Loucy (cell line): ENCODE results near the gene RHAG.
"Not testable (repeated sequence)": the region's sequence is repeated elsewhere in the genome, so short reads cannot be mapped to it uniquely, and the experiment has no call there.

ENCODE experiments used
- H2AFZ ChIP-seq: fragments of 200-600 bp; sonication (generic); 2 replicates; pipeline ENCODE4 v1.6.0; 2016; ENCODE audit warnings: antibody characterized with exemption, mild to moderate bottlenecking, low read length, moderate library complexity
- H3F3A ChIP-seq: fragments of 200-600 bp; 2 replicates; pipeline ENCODE4 v1.6.0; 2016; ENCODE audit warnings: antibody characterized with exemption, low read depth, mild to moderate bottlenecking
- H3K27me3 ChIP-seq: fragments of 200-600 bp; sonication (generic); 2 replicates; pipeline ENCODE4 v1.6.1; 2014; ENCODE audit warnings: low read length, mild to moderate bottlenecking; ENCODE audit not compliant: insufficient read depth, poor library complexity, severe bottlenecking
- H3K36me3 ChIP-seq: fragments of 200-600 bp; sonication (generic); 2 replicates; pipeline ENCODE4 v1.6.1; 2016; ENCODE audit warnings: low read length; ENCODE audit not compliant: insufficient read depth
- H3K4me1 ChIP-seq: fragments of 200-600 bp; sonication (generic); 2 replicates; pipeline ENCODE4 v1.5.1; 2014; ENCODE audit warnings: low read length, mild to moderate bottlenecking; ENCODE audit not compliant: insufficient read depth, poor library complexity, severe bottlenecking
- H3K4me2 ChIP-seq: fragments of 200-600 bp; sonication (generic); 2 replicates; pipeline ENCODE4 v1.6.0; 2014; ENCODE audit warnings: antibody characterized with exemption, low read length, low read depth, mild to moderate bottlenecking; ENCODE audit not compliant: poor library complexity, severe bottlenecking
- H3K4me3 ChIP-seq: fragments of 200-600 bp; sonication (generic); 2 replicates; pipeline ENCODE4 v1.5.1; 2014; ENCODE audit warnings: low read length, mild to moderate bottlenecking, mixed read lengths; ENCODE audit not compliant: poor library complexity, severe bottlenecking
- H3K79me2 ChIP-seq: fragments of 200-600 bp; sonication (generic); 2 replicates; pipeline ENCODE4 v1.6.1; 2014; ENCODE audit warnings: low read length; ENCODE audit not compliant: insufficient read depth
- H3K9ac ChIP-seq: fragments of 200-600 bp; sonication (generic); 2 replicates; pipeline ENCODE4 v1.6.0; 2014; ENCODE audit warnings: mild to moderate bottlenecking, low read depth, low read length, moderate library complexity; ENCODE audit not compliant: poor library complexity, severe bottlenecking
- H3K9me2 ChIP-seq: fragments of 200-600 bp; sonication (generic); replicated peaks from 2 replicates; pipeline ENCODE4 v1.6.1; 2016; ENCODE audit warnings: low read depth, low read length, mixed read lengths
- H3K9me3 ChIP-seq: fragments of 200-600 bp; sonication (generic); 2 replicates; pipeline ENCODE4 v1.6.1; 2014; ENCODE audit warnings: mild to moderate bottlenecking, antibody characterized with exemption, low read length, low read depth; ENCODE audit not compliant: insufficient read depth
- H4K20me1 ChIP-seq: fragments of 200-600 bp; sonication (generic); 2 replicates; pipeline ENCODE4 v1.6.0; 2014; ENCODE audit warnings: antibody characterized with exemption, low read length, mild to moderate bottlenecking; ENCODE audit not compliant: insufficient read depth, poor library complexity, severe bottlenecking
- EZH2phosphoT487 ChIP-seq: fragments of 200-600 bp; IDR thresholded peaks from 2 replicates; pipeline ENCODE4 v1.6.1; 2018; ENCODE audit warnings: antibody characterized with exemption, mild to moderate bottlenecking, moderate library complexity, borderline replicate concordance
- TF ChIP-seq, protein P1 (sequence below): fragments of 200-600 bp; sonication (generic); conservative IDR thresholded peaks from 2 replicates; pipeline ENCODE4 v1.5.1; 2014; ENCODE audit warnings: mild to moderate bottlenecking, antibody characterized with exemption, low read length

RHAG gene

DNA sequence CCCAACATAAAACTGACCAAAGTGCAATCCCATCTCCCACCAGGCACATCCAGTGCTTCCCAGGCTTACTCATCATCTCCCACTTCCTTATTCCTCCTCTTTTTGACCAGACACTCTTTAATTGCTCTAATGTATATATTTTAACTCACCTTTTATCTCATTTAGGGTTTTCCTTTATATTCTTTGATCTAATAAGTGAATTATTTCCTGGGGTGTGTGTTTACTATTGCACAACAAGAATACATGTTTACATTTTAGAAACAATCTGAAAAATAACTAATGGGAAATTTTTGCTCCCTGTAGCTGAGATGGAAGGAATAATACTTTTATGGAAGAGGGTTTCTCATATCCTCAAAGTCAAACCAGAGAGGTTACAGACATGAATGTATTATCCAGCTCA is 18.4 kb downstream of the RHAG start:
- no peak overlapping the region for H3K4me2 ChIP-seq
- no peaks in the 10 kb centered on the region for H3K9me2 ChIP-seq
- H4K20me1 ChIP-seq: no peaks in the 10 kb centered on the region
- H3K79me2 ChIP-seq: no peaks in the 10 kb centered on the region
- no peaks in the 10 kb centered on the region for H3K27me3 ChIP-seq
- H3K4me3 ChIP-seq: no peak overlapping the region
- no peak overlapping the region for H3K9ac ChIP-seq
- no peaks in the 10 kb centered on the region for H3K9me3 ChIP-seq
- no peaks in the 10 kb centered on the region for H3K36me3 ChIP-seq
- H3F3A ChIP-seq: no peaks in the 10 kb centered on the region
- no peak overlapping the region for H2AFZ ChIP-seq
- TF ChIP-seq EZH2phosphoT487: no peak
- TF ChIP-seq, protein P1, sequence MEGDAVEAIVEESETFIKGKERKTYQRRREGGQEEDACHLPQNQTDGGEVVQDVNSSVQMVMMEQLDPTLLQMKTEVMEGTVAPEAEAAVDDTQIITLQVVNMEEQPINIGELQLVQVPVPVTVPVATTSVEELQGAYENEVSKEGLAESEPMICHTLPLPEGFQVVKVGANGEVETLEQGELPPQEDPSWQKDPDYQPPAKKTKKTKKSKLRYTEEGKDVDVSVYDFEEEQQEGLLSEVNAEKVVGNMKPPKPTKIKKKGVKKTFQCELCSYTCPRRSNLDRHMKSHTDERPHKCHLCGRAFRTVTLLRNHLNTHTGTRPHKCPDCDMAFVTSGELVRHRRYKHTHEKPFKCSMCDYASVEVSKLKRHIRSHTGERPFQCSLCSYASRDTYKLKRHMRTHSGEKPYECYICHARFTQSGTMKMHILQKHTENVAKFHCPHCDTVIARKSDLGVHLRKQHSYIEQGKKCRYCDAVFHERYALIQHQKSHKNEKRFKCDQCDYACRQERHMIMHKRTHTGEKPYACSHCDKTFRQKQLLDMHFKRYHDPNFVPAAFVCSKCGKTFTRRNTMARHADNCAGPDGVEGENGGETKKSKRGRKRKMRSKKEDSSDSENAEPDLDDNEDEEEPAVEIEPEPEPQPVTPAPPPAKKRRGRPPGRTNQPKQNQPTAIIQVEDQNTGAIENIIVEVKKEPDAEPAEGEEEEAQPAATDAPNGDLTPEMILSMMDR: no peak
- H3K4me1 ChIP-seq: no peaks in the 10 kb centered on the region

GRCh38 chr6:49614144-49614543 is 22.5 kb downstream of the RHAG start:
- H3K4me1 ChIP-seq, H3K79me2 ChIP-seq, H4K20me1 ChIP-seq, H3K36me3 ChIP-seq, H3K9me3 ChIP-seq, H3K27me3 ChIP-seq, H3K4me2 ChIP-seq, H2AFZ ChIP-seq, H3K4me3 ChIP-seq, H3F3A ChIP-seq, H3K9me2 ChIP-seq, H3K9ac ChIP-seq: not testable (repeated sequence)

DNA sequence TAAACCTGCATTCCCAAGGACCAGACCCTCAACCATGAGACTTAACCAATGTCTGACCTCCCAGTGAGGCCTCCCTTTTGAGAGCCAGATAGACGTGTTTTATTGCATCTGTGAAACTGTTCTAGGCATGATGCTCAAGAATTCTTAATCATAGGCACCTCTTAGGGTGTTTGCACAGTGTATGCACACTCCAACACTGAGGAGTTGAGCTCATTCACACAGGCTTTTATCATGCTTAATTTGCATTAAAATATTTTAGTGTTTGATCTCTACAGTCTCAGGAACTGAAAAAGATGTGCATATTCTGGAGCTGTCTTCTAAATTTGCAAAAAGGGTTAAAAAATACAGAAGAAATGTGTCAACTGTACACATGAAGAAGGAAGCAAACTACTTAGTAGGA is 27.4 kb downstream of the RHAG start:
- Histone ChIP-seq H3K9ac (no peak overlapping the region), H4K20me1 (no peaks in the 10 kb centered on the region), H3K4me3 (no peak overlapping the region), H3K36me3 (no peaks in the 10 kb centered on the region), H3K27me3 (no peaks in the 10 kb centered on the region), H3F3A (no peaks in the 10 kb centered on the region), H3K79me2 (no peaks in the 10 kb centered on the region), H3K9me3 (no peaks in the 10 kb centered on the region), H3K4me1 (no peaks in the 10 kb centered on the region), H3K4me2 (no peak overlapping the region), H2AFZ (no peak overlapping the region), H3K9me2 (no peaks in the 10 kb centered on the region)
- TF ChIP-seq, protein P1: no peak
- TF ChIP-seq EZH2phosphoT487: no peak

DNA sequence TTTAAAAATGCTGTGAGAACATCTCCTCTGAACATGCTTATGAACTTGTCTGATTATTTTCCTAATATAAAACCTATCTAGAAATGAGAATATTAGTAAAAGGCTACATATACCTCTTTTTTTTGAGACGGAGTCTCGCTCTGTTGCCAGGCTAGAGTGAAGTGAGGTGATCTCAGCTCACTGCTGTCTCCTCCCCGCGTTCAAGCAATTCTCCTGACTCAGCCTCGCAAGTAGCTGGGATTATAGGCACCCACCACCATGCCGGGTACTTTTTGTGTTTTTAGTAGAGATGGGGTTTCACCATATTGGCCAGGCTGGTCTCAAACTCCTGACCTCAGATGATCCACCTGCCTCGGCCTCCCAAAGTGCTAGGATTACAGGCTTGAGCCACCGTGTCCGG is 28.4 kb downstream of the RHAG start:
- not testable (repeated sequence) for H3K4me1 ChIP-seq, H3K4me3 ChIP-seq, H4K20me1 ChIP-seq, H3K9ac ChIP-seq, H3F3A ChIP-seq, H3K27me3 ChIP-seq, H3K36me3 ChIP-seq, H3K9me2 ChIP-seq, H2AFZ ChIP-seq, H3K4me2 ChIP-seq, H3K9me3 ChIP-seq, H3K79me2 ChIP-seq
